ENCODE results near the gene JAM3. TPM values are rescaled to one million over a fixed set of nuclear protein-coding genes. Genes with fewer than 3 reads are reported as not detected.
"Not testable (repeated sequence)": the region's sequence is repeated elsewhere in the genome, so short reads cannot be mapped to it uniquely, and the experiment has no call there.

JAM3 gene
- total RNA-seq, 2 donors from 2014 or later = 21.3 to 157 TPM

- WGBS = 80% methylated on average over 4 of the region's 4 CpGs
Measured at GRCh38 chr11:134072844-134073243, 4.0 kb downstream of the JAM3 start.

GRCh38 chr11:134074346-134074745, 5.5 kb downstream of the JAM3 start:
- Histone ChIP-seq H3K4me1 (replicated peaks) (no peaks in the 10 kb centered on the region), H3K36me3 (no peaks in the 10 kb centered on the region), H3K9me3 (no peaks in the 10 kb centered on the region), H3K4me3 (no peak overlapping the region), H3K27me3 (replicated peaks; ENCODE audit: insufficient read depth) (no peaks in the 10 kb centered on the region), H3K27ac (no peak overlapping the region)
- DNase-seq (ENCODE audit: low spot score) = no peak
- 71% methylated on average over 4 of the region's 4 CpGs for WGBS
- no peak for TF ChIP-seq POLR2A (IDR thresholded peaks at IDR 0.05)
- TF ChIP-seq CTCF (IDR thresholded peaks at IDR 0.05) = no peak
- TF ChIP-seq POLR2AphosphoS5 (IDR thresholded peaks at IDR 0.05) = no peak
- intact Hi-C loops (cut with DNase I) = no loop called here

More at GRCh38 chr11:134072844-134073243, 4.0 kb downstream of the JAM3 start:
- intact Hi-C loops (cut with DNase I) = no loop called here
- Histone ChIP-seq H3K27me3 (replicated peaks; ENCODE audit: insufficient read depth) (no peaks in the 10 kb centered on the region), H3K36me3 (no peaks in the 10 kb centered on the region), H3K27ac (no peak overlapping the region), H3K4me3 (no peak overlapping the region), H3K4me1 (replicated peaks) (no peaks in the 10 kb centered on the region), H3K9me3 (no peaks in the 10 kb centered on the region)
- DNase-seq (ENCODE audit: low spot score) = no peak
- TF ChIP-seq POLR2A (IDR thresholded peaks at IDR 0.05) (no peak), POLR2AphosphoS5 (IDR thresholded peaks at IDR 0.05) (no peak), CTCF (IDR thresholded peaks at IDR 0.05) (no peak)

- Histone ChIP-seq H3K27ac (no peak overlapping the region), H3K4me3 (no peak overlapping the region), H3K9me3 (no peaks in the 10 kb centered on the region), H3K36me3 (no peaks in the 10 kb centered on the region), H3K4me1 (replicated peaks) (no peaks in the 10 kb centered on the region), H3K27me3 (replicated peaks; ENCODE audit: insufficient read depth) (no peaks in the 10 kb centered on the region)
- no peak for TF ChIP-seq POLR2AphosphoS5 (IDR thresholded peaks at IDR 0.05)
- TF ChIP-seq POLR2A (IDR thresholded peaks at IDR 0.05) = no peak
- no peak for TF ChIP-seq CTCF (IDR thresholded peaks at IDR 0.05)
- intact Hi-C loops (cut with DNase I) = no loop called here
- no peak for DNase-seq (ENCODE audit: low spot score)
- 68% methylated on average over 1 of the region's 1 CpG for WGBS
Measured at GRCh38 chr11:134074766-134075165, 5.9 kb downstream of the JAM3 start.

GRCh38 chr11:134079317-134079716, 10.4 kb downstream of the JAM3 start:
- DNase-seq (ENCODE audit: low spot score) = no peak
- Histone ChIP-seq H3K9me3 (no peaks in the 10 kb centered on the region), H3K36me3 (no peaks in the 10 kb centered on the region), H3K4me1 (replicated peaks) (no peaks in the 10 kb centered on the region), H3K4me3 (no peak overlapping the region), H3K27ac (no peak overlapping the region), H3K27me3 (replicated peaks; ENCODE audit: insufficient read depth) (no peaks in the 10 kb centered on the region)
- 78% methylated on average over 5 of the region's 5 CpGs for WGBS
- intact Hi-C loops (cut with DNase I) = no loop called here
- TF ChIP-seq POLR2A (IDR thresholded peaks at IDR 0.05) (no peak), CTCF (IDR thresholded peaks at IDR 0.05) (no peak), POLR2AphosphoS5 (IDR thresholded peaks at IDR 0.05) (no peak)

GRCh38 chr11:134081258-134081657, 12.4 kb downstream of the JAM3 start:
- DNase-seq (ENCODE audit: low spot score); intact Hi-C loops (cut with DNase I); H3K36me3 ChIP-seq; H3K4me1 ChIP-seq (replicated peaks); H3K27me3 ChIP-seq (replicated peaks; ENCODE audit: insufficient read depth); H3K4me3 ChIP-seq; H3K9me3 ChIP-seq; H3K27ac ChIP-seq: not testable (repeated sequence)
- WGBS = 93% methylated on average over 3 of the region's 3 CpGs

All from prostate gland (tissue), 2 donors.